ENCODE data around the gene AKR1E2. TPM values are rescaled to one million over a fixed set of nuclear protein-coding genes. Genes with fewer than 3 reads are reported as not detected.

AKR1E2 gene
- total and polyA plus RNA-seq, 9 of the 15 experiments (the other 6 are each of a cell fraction or from before 2014, with no cell fraction given): 4.2 to 16.6 (median 9.8) TPM

DNA sequence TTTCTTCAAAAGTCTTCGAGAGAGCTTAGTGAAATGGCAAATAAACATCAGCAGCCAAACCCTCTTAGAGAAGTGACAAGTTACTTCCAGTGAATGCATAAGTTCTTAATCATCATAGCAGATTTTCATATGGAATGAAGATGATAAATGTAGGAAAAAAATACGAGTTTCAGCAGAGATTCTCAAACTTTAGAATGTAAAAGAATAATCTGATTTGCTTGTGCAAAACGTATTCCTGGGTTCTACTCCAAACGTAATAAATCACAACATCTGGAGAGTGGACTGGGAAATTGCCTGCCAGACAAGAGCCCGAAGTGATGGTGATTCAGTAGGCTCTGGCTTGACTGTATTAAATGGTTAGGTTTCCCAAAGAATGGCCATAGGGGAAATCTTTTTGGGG, 62.2 kb downstream of the AKR1E2 start (continued):
- TF ChIP-seq FOXP1 (CRISPR knock-in tag; IDR thresholded peaks at IDR 0.05) (no peak), ETS2 (tag; IDR thresholded peaks at IDR 0.05; ENCODE audit: borderline replicate concordance, poor library complexity, severe bottlenecking) (no peak), ZNF408 (CRISPR knock-in tag; IDR thresholded peaks at IDR 0.05; ENCODE audit: low read depth) (no peak), SRSF7 (optimal IDR thresholded peaks at IDR 0.05; ENCODE audit: low read depth, low read length) (no peak)

DNA sequence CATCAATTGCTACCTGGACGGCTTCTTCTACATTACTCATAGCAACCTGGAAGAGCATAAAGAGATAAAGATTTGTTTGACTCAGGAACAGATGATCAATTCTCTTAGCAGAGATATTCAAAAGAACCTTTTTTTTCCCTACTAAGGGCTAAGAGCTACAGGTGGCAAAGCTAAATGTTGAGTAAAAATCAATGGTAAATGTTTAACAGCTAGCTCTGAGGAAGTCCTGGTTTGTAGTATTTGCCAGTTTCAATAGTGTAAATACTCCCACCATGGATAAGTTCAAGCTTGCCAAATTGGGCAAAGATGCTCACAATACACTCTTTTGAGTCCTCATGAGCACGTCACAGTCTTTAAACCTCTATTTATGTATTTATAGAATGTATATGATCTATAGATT, 64.0 kb downstream of the AKR1E2 start:
- H3K9ac ChIP-seq (ENCODE audit: insufficient read depth in 1 of 2, low read depth in 2 of 2, low read length in 2 of 2): no peak overlapping the region
- FAIRE-seq (no peak), DNase-seq (ENCODE audit: extremely low read depth in 1 of 4, low spot score in 3 of 4) (no peak), ATAC-seq (no peak)
- H2AFZ ChIP-seq (ENCODE audit: low read depth, low read length): no peak overlapping the region
- H3K79me2 ChIP-seq (ENCODE audit: control insufficient read depth, insufficient read depth, low read length): no peaks in the 10 kb centered on the region
- WGBS (ENCODE audit: insufficient coverage, low coverage, missing lambda C conversion rate): 91% methylated on average over 2 of the region's 2 CpGs
- H4K20me1 ChIP-seq (replicated peaks; ENCODE audit: control insufficient read depth, insufficient read depth, low read length): no peaks in the 10 kb centered on the region
- no peaks in the 10 kb centered on the region for H3K36me3 ChIP-seq (ENCODE audit: control insufficient read depth, insufficient read depth, low read length)
- POLR2A ChIA-PET: interaction anchor here (1.2 to 1.8 kb wide), 2 partner anchors 11 to 15 kb away, joined by 3 to 6 read pairs; no protein-coding TSS in a partner anchor
- H3K4me3 ChIP-seq: no peak overlapping the region
- H3K9me1 ChIP-seq (ENCODE audit: control insufficient read depth, insufficient read depth, low read length): no peaks in the 10 kb centered on the region
- H3K4me1 ChIP-seq (replicated peaks in 1 of 2; ENCODE audit: control insufficient read depth in 2 of 2, insufficient read depth in 2 of 2, low read length in 2 of 2): no peaks in the 10 kb centered on the region
- H3K9me3 ChIP-seq (replicated peaks; ENCODE audit: control insufficient read depth, insufficient read depth, low read depth, low read length): no peaks in the 10 kb centered on the region
- CTCF ChIA-PET (ENCODE audit: low intra/inter-chr PET ratio): no interaction called here
- in situ Hi-C loops (cut with MboI) (no loop called here), intact Hi-C loops (cut with micrococcal nuclease) (no loop called here)
- no peak overlapping the region for H3K27ac ChIP-seq (ENCODE audit: extremely low read depth, low read depth, low read length)
- no peak overlapping the region for H3K4me2 ChIP-seq (ENCODE audit: insufficient read depth, low read length)
- no TSS peak for BruUV-seq (replicated peaks)
- H3K27me3 ChIP-seq (ENCODE audit: control insufficient read depth in 2 of 2, insufficient read depth in 2 of 2, low read length in 2 of 2): no peaks in the 10 kb centered on the region
- TF ChIP-seq ZNF77 (CRISPR knock-in tag; IDR thresholded peaks at IDR 0.05) (no peak), ZBED1 (IDR thresholded peaks at IDR 0.05) (no peak), HSF4 (CRISPR knock-in tag; IDR thresholded peaks at IDR 0.05; ENCODE audit: borderline replicate concordance) (no peak), L3MBTL2 (IDR thresholded peaks at IDR 0.05) (no peak), SMAD1 (IDR thresholded peaks at IDR 0.05; ENCODE audit: low read depth, low read length, partially characterized antibody) (no peak), ZNF79 (CRISPR knock-in tag; IDR thresholded peaks at IDR 0.05; ENCODE audit: low read depth) (no peak), PHF21A (IDR thresholded peaks at IDR 0.05; ENCODE audit: borderline replicate concordance, low read depth) (no peak), SMARCB1 (IDR thresholded peaks at IDR 0.05; ENCODE audit: insufficient read length, low read depth) (no peak), MTA1 (IDR thresholded peaks at IDR 0.05; ENCODE audit: borderline replicate concordance) (no peak), CHCHD3 (CRISPR knock-in tag; IDR thresholded peaks at IDR 0.05) (no peak)
- TF ChIP-seq, protein P1, sequence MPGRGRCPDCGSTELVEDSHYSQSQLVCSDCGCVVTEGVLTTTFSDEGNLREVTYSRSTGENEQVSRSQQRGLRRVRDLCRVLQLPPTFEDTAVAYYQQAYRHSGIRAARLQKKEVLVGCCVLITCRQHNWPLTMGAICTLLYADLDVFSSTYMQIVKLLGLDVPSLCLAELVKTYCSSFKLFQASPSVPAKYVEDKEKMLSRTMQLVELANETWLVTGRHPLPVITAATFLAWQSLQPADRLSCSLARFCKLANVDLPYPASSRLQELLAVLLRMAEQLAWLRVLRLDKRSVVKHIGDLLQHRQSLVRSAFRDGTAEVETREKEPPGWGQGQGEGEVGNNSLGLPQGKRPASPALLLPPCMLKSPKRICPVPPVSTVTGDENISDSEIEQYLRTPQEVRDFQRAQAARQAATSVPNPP (IDR thresholded peaks at IDR 0.05; ENCODE audit: borderline replicate concordance, insufficient read depth, insufficient read length): no peak
- TF ChIP-seq, protein P2, sequence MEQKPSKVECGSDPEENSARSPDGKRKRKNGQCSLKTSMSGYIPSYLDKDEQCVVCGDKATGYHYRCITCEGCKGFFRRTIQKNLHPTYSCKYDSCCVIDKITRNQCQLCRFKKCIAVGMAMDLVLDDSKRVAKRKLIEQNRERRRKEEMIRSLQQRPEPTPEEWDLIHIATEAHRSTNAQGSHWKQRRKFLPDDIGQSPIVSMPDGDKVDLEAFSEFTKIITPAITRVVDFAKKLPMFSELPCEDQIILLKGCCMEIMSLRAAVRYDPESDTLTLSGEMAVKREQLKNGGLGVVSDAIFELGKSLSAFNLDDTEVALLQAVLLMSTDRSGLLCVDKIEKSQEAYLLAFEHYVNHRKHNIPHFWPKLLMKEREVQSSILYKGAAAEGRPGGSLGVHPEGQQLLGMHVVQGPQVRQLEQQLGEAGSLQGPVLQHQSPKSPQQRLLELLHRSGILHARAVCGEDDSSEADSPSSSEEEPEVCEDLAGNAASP (IDR thresholded peaks at IDR 0.05): no peak
- TF ChIP-seq, protein P3, sequence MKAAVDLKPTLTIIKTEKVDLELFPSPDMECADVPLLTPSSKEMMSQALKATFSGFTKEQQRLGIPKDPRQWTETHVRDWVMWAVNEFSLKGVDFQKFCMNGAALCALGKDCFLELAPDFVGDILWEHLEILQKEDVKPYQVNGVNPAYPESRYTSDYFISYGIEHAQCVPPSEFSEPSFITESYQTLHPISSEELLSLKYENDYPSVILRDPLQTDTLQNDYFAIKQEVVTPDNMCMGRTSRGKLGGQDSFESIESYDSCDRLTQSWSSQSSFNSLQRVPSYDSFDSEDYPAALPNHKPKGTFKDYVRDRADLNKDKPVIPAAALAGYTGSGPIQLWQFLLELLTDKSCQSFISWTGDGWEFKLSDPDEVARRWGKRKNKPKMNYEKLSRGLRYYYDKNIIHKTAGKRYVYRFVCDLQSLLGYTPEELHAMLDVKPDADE (conservative IDR thresholded peaks at IDR 0.05; ENCODE audit: control insufficient read depth, low read depth, low read length): no peak
- TF ChIP-seq, protein P4, sequence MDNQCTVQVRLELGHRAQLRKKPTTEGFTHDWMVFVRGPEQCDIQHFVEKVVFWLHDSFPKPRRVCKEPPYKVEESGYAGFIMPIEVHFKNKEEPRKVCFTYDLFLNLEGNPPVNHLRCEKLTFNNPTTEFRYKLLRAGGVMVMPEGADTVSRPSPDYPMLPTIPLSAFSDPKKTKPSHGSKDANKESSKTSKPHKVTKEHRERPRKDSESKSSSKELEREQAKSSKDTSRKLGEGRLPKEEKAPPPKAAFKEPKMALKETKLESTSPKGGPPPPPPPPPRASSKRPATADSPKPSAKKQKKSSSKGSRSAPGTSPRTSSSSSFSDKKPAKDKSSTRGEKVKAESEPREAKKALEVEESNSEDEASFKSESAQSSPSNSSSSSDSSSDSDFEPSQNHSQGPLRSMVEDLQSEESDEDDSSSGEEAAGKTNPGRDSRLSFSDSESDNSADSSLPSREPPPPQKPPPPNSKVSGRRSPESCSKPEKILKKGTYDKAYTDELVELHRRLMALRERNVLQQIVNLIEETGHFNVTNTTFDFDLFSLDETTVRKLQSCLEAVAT (IDR thresholded peaks at IDR 0.05): no peak
